Lower lobe of right lung (tissue), 2 donors: Measurements from ENCODE around the gene ENO4. TPM values are rescaled to one million over a fixed set of nuclear protein-coding genes. Genes with fewer than 3 reads are reported as not detected.
A peak's percentile ranks its signal among the peaks of the same experiment; 100 is the strongest.

Experiments used
- ATAC-seq, 2 donors: fragments of 200-7000 bp; cut with Tn5 transposase; one replicate each; pipeline ENCODE4 v1.9.1; 2020 to 2022; ENCODE audit warnings: mild to moderate bottlenecking in 2 of 2, moderate library complexity in 2 of 2
- DNase-seq: peaks from one replicate; pipeline ENCODE4 v3.0.0-alpha.2; 2020
- H3K27ac ChIP-seq: fragments of 200-600 bp; one replicate; pipeline ENCODE4 v1.8.0; 2022
- H3K27me3 ChIP-seq: fragments of 200-600 bp; one replicate; pipeline ENCODE4 v1.8.0; 2022; ENCODE audit warnings: low read depth
- H3K36me3 ChIP-seq: fragments of 200-600 bp; one replicate; pipeline ENCODE4 v1.8.0; 2022; ENCODE audit warnings: mild to moderate bottlenecking
- H3K4me1 ChIP-seq: fragments of 200-600 bp; one replicate; pipeline ENCODE4 v1.8.0; 2022
- H3K4me3 ChIP-seq: fragments of 200-600 bp; one replicate; pipeline ENCODE4 v1.8.0; 2022; ENCODE audit warnings: mild to moderate bottlenecking
- H3K9me3 ChIP-seq: fragments of 200-600 bp; one replicate; pipeline ENCODE4 v1.8.0; 2022
- intact Hi-C: fragments of 100-400 bp; cut with DNase I; formaldehyde crosslinking; loops from one replicate; pipeline ENCODE4 v1.11.0; 2022
- long read RNA-seq: library from polyadenylated mRNA; unstranded; transcript quantifications from one replicate; pipeline ENCODE4 v2.0.0, GENCODE V29; 2021
- total RNA-seq: library from RNA; stranded (reverse); fragmentation: NEBNext Ultra II Directional; extraction: Animal tissue kit (Norgen Biotek cat#: 25700); gene quantifications from one replicate; pipeline ENCODE4 v1.2.1, GENCODE V29; 2021
- TF ChIP-seq, protein P1 (sequence below): fragments of 200-600 bp; IDR thresholded peaks from one replicate; pipeline ENCODE4 v1.8.0; 2022; ENCODE audit warnings: antibody characterized with exemption, mild to moderate bottlenecking
- donor health status: DM: no; HTN: yes; CAD: no; lungs with severe emphysema.

Gene ENO4, protein sequence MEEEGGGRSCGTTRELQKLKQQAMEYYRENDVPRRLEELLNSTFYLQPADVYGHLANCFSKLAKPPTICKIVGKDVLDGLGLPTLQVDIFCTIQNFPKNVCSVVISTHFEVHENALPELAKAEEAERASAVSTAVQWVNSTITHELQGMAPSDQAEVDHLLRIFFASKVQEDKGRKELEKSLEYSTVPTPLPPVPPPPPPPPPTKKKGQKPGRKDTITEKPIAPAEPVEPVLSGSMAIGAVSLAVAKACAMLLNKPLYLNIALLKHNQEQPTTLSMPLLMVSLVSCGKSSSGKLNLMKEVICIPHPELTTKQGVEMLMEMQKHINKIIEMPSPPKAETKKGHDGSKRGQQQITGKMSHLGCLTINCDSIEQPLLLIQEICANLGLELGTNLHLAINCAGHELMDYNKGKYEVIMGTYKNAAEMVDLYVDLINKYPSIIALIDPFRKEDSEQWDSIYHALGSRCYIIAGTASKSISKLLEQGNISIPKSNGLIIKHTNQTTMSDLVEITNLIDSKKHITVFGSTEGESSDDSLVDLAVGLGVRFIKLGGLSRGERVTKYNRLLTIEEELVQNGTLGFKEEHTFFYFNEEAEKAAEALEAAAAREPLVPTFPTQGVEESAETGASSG
- 1.9 TPM for total RNA-seq
- long read RNA-seq, partial matches to known transcripts = 0 of 6 reads
- long read RNA-seq, other reads (novel, unspliced or antisense) = 5 of 6 reads

DNA sequence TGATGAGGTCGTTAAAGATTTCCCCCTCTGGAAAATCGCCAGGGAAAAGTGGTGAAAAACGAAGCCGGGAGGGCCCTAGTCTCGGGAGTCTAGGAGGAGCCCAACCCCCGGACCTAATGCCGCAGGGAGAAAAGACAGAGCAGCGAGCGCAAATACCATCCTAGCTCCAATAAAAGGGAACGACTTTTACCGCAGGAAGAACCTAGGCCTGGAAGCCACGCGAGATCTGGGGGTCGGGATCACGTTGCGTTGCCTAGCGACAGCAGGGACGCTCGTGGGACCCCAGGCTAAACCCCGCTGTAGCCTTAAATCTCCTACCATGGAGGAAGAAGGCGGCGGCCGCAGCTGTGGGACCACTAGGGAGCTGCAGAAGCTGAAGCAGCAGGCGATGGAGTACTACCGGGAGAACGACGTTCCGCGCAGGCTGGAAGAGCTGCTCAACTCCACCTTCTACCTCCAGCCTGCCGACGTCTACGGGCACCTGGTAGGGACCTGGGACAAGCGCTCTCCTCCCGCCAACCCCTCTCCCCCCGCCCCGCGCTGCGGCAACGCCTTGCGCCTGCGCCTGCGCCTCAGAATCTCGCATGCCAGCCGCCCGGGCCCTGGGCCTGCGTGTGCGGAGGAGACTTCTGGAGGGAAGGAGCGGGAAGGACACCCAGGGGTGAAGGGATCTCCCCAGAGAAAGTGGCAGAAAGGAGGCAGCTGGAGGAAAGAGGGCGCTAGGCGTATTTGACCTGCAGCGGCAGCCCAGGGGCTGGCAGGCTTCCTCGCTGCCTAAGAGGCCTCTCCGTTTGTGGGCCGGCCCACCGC is at the start of gene ENO4:
Gene ENO4, plus strand, starts transcription at position 252 of the 810 bp plus-strand sequence. Its CDS starts 68 bp downstream, at position 320.
- peak; percentile 95 to 98 for ATAC-seq
- no peaks in the 10 kb centered on the region for H3K36me3 ChIP-seq
- H3K4me1 ChIP-seq = peaks cover 6% of the 10 kb centered on the region
- DNase-seq = peak; percentile 88
- H3K27ac ChIP-seq = peak within 1 kb of the TSS; percentile 63
- TF ChIP-seq, protein P1, sequence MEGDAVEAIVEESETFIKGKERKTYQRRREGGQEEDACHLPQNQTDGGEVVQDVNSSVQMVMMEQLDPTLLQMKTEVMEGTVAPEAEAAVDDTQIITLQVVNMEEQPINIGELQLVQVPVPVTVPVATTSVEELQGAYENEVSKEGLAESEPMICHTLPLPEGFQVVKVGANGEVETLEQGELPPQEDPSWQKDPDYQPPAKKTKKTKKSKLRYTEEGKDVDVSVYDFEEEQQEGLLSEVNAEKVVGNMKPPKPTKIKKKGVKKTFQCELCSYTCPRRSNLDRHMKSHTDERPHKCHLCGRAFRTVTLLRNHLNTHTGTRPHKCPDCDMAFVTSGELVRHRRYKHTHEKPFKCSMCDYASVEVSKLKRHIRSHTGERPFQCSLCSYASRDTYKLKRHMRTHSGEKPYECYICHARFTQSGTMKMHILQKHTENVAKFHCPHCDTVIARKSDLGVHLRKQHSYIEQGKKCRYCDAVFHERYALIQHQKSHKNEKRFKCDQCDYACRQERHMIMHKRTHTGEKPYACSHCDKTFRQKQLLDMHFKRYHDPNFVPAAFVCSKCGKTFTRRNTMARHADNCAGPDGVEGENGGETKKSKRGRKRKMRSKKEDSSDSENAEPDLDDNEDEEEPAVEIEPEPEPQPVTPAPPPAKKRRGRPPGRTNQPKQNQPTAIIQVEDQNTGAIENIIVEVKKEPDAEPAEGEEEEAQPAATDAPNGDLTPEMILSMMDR = no peak
- intact Hi-C loops = no loop called here
- no peaks in the 10 kb centered on the region for H3K9me3 ChIP-seq
- H3K4me3 ChIP-seq = peak within 1 kb of the TSS; percentile 72
- peaks cover 19% of the 10 kb centered on the region for H3K27me3 ChIP-seq

DNA sequence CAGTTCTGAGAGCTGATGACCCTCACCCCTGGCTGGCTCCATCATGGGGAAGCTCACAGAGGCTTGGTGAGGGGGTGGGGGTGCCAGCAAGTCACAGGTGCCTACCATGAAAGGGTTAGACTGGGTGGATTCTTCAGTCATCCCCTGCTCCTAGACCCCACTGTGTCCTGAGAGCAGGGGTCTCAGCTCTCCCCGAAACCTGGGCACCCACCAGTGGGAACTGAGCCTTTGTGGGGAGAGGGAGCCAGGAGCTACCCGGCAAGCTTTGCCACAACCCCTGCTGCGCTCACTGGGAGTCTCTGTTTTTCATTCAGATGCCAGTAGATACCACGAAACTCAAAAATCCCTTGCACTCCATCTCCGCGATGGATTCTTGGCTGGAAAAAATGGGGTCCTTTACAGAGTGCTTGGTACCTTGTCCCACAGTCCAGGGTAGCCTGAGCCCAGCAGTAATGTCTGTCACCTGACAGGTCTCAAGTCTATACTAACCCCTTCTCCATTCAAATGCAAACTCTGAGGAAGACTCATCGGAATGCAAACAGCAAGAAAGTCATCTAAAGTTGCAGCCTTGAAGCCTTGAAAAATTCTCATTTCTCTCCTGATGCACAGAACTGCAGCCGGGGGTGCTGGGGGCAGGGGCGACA is 48.9 kb upstream of the ENO4 start:
- Histone ChIP-seq H3K4me3 (no peak overlapping the region), H3K4me1 (no peaks in the 10 kb centered on the region), H3K27ac (no peak overlapping the region), H3K27me3 (peaks cover 32% of the 10 kb centered on the region), H3K9me3 (no peaks in the 10 kb centered on the region), H3K36me3 (no peaks in the 10 kb centered on the region)
- no peak for DNase-seq
- intact Hi-C loops = no loop called here
- no peak for ATAC-seq
- TF ChIP-seq, protein P1 = no peak

DNA sequence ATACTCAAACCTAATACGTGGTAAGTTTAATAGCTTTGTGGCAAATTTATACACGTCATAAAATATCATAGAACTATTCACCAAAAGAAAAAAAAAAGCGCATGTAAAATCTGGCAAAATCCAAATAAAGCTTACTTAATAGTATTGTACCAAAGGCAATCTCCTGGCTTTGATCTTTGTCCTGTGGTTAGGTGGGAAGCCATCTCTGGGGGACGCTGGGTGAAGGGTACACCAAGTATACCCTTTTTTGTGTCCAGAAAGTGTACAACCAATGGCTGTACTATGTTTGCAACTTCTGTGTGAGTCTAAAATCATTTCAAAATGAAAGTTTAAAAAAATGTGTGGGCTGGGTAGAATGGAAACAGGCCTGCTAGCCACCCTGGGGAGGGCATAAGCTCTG is 47.6 kb upstream of the ENO4 start:
- TF ChIP-seq, protein P1 = no peak
- H3K36me3 ChIP-seq = no peaks in the 10 kb centered on the region
- intact Hi-C loops = no loop called here
- H3K27me3 ChIP-seq = peaks cover 26% of the 10 kb centered on the region
- no peaks in the 10 kb centered on the region for H3K9me3 ChIP-seq
- no peak overlapping the region for H3K27ac ChIP-seq
- DNase-seq (no peak), ATAC-seq (no peak)
- no peaks in the 10 kb centered on the region for H3K4me1 ChIP-seq
- no peak overlapping the region for H3K4me3 ChIP-seq

DNA sequence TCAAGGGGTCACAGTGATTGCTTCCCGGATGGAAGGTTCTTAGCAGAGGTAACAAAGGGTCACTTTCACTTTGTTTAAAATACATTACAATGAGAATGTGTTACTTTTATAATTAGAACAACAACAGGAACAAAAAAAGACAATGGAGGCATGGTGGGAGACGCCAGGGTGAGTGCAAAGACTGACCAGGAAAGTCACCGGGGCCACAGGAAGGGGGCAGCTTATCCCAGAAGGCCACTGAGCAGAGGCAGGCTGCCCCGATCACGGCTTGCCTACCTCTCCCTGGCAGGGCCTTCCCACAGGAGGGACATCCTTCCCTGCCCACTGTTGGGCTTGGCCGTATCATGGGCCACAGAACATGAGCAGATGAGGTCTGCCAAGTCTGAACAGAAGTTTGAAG is 46.8 kb upstream of the ENO4 start:
- intact Hi-C loops = no loop called here
- TF ChIP-seq, protein P1 = no peak
- Histone ChIP-seq H3K27me3 (peaks cover 24% of the 10 kb centered on the region), H3K4me3 (no peak overlapping the region), H3K27ac (no peak overlapping the region), H3K4me1 (no peaks in the 10 kb centered on the region), H3K9me3 (no peaks in the 10 kb centered on the region), H3K36me3 (no peaks in the 10 kb centered on the region)
- no peak for DNase-seq
- no peak for ATAC-seq

DNA sequence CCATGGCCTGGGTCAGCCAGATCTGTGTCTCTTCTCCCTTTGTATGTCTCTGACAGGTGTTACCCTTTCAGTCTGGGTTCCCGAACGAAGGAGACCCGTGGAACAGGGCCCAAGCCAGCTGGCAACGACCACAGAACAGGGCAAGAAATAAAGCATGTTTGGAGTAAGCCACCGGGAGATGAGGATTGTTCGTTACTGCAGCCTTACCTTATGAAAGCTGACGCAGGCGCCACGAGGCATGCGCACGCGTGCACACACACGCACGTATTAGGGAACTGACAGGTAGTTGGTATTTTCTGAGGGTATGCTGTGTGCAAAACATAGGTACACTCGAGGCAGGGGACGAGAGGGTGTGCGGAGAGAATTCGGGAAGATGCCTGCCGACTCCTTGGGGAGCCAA is 46.4 kb upstream of the ENO4 start:
- Histone ChIP-seq H3K27ac (no peak overlapping the region), H3K27me3 (peaks cover 24% of the 10 kb centered on the region), H3K9me3 (no peaks in the 10 kb centered on the region), H3K36me3 (no peaks in the 10 kb centered on the region), H3K4me3 (no peak overlapping the region), H3K4me1 (no peaks in the 10 kb centered on the region)
- intact Hi-C loops = no loop called here
- TF ChIP-seq, protein P1 = no peak
- ATAC-seq (no peak), DNase-seq (no peak)
